Mucosa of rectum (tissue), 2 donors: ENCODE measurements around the gene DEFB119.
"Not testable (repeated sequence)": the region's sequence is repeated elsewhere in the genome, so short reads cannot be mapped to it uniquely, and the experiment has no call there.

Source experiments
- H3K27ac ChIP-seq, 2 donors: one replicate each; pipeline ENCODE4 v1.7.0; 2013; ENCODE audit warnings: inconsistent platforms in 2 of 2, low read depth in 2 of 2, low read length in 2 of 2
- H3K27me3 ChIP-seq, 2 donors: one replicate each; pipeline ENCODE4 v1.7.0; 2013; ENCODE audit warnings: low read length in 2 of 2; ENCODE audit not compliant: control insufficient read depth in 2 of 2, insufficient read depth in 2 of 2
- H3K36me3 ChIP-seq, 2 donors: one replicate each; pipeline ENCODE4 v1.7.0; 2013; ENCODE audit warnings: low read length in 2 of 2; ENCODE audit not compliant: control insufficient read depth in 2 of 2, insufficient read depth in 2 of 2
- H3K4me1 ChIP-seq, 2 donors: one replicate each; pipeline ENCODE4 v1.7.0; 2013; ENCODE audit warnings: low read length in 2 of 2, mild to moderate bottlenecking in 1 of 2; ENCODE audit not compliant: control insufficient read depth in 2 of 2, insufficient read depth in 2 of 2
- H3K4me3 ChIP-seq, 2 donors: one replicate each; pipeline ENCODE4 v1.7.0; 2013; ENCODE audit warnings: low read length in 2 of 2
- H3K9ac ChIP-seq, 2 donors: one replicate each; pipeline ENCODE4 v1.7.0; 2013; ENCODE audit warnings: low read length in 2 of 2, low read depth in 1 of 2, mild to moderate bottlenecking in 1 of 2
- H3K9me3 ChIP-seq, 2 donors: one replicate each; pipeline ENCODE4 v1.7.0; 2013; ENCODE audit warnings: low read length in 2 of 2; ENCODE audit not compliant: control insufficient read depth in 2 of 2
- donor health status: healthy.
- donor health status: Normal muscosa, but diverticular disease.

DEFB119 gene

GRCh38 chr20:31390490-31390889 is at the start of gene DEFB119:
TSS of gene DEFB119 (minus strand) at chr20:31390590. CDS start at chr20:31390483, 107 bp downstream.
- Histone ChIP-seq H3K36me3 (no peaks in the 10 kb centered on the region), H3K27me3 (no peaks in the 10 kb centered on the region), H3K9me3 (no peaks in the 10 kb centered on the region), H3K4me1 (no peaks in the 10 kb centered on the region), H3K4me3 (no peak within 1 kb of the TSS), H3K9ac (no peak within 1 kb of the TSS), H3K27ac (no peak within 1 kb of the TSS)

- H3K4me3 ChIP-seq = no peak overlapping the region
- no peak overlapping the region for H3K9ac ChIP-seq
- no peaks in the 10 kb centered on the region for H3K27me3 ChIP-seq
- no peak overlapping the region for H3K27ac ChIP-seq
- no peaks in the 10 kb centered on the region for H3K36me3 ChIP-seq
- no peaks in the 10 kb centered on the region for H3K9me3 ChIP-seq
- no peaks in the 10 kb centered on the region for H3K4me1 ChIP-seq
Observed at GRCh38 chr20:31430568-31431115, 40.3 kb upstream of the DEFB119 start.

- H3K9me3 ChIP-seq, H3K9ac ChIP-seq, H3K27ac ChIP-seq, H3K27me3 ChIP-seq, H3K4me3 ChIP-seq, H3K36me3 ChIP-seq, H3K4me1 ChIP-seq: not testable (repeated sequence)
Observed at GRCh38 chr20:31427576-31427975, 37.2 kb upstream of the DEFB119 start.

- H3K4me1 ChIP-seq, H3K36me3 ChIP-seq, H3K9ac ChIP-seq, H3K27ac ChIP-seq, H3K9me3 ChIP-seq, H3K27me3 ChIP-seq, H3K4me3 ChIP-seq: not testable (repeated sequence)
Observed at GRCh38 chr20:31426891-31427551, 36.6 kb upstream of the DEFB119 start.

- H3K27me3 ChIP-seq = no peaks in the 10 kb centered on the region
- H3K9me3 ChIP-seq = no peaks in the 10 kb centered on the region
- H3K9ac ChIP-seq = no peak overlapping the region
Observed at GRCh38 chr20:31425797-31426196, 35.4 kb upstream of the DEFB119 start.

GRCh38 chr20:31418307-31418706 is 27.9 kb upstream of the DEFB119 start:
- no peak overlapping the region for H3K9ac ChIP-seq
- no peaks in the 10 kb centered on the region for H3K27me3 ChIP-seq
- no peak overlapping the region for H3K4me3 ChIP-seq
- no peaks in the 10 kb centered on the region for H3K36me3 ChIP-seq
- no peaks in the 10 kb centered on the region for H3K9me3 ChIP-seq
- H3K27ac ChIP-seq = no peak overlapping the region
- no peaks in the 10 kb centered on the region for H3K4me1 ChIP-seq

More at GRCh38 chr20:31425797-31426196, 35.4 kb upstream of the DEFB119 start:
- H3K27ac ChIP-seq = no peak overlapping the region
- no peaks in the 10 kb centered on the region for H3K36me3 ChIP-seq
- H3K4me3 ChIP-seq = no peak overlapping the region
- H3K4me1 ChIP-seq = no peaks in the 10 kb centered on the region

- no peaks in the 10 kb centered on the region for H3K9me3 ChIP-seq
- H3K4me3 ChIP-seq = no peak overlapping the region
Observed at GRCh38 chr20:31415653-31416052, 25.3 kb upstream of the DEFB119 start.

GRCh38 chr20:31414381-31414780 is 24.0 kb upstream of the DEFB119 start:
- Histone ChIP-seq H3K27me3 (no peaks in the 10 kb centered on the region), H3K36me3 (no peaks in the 10 kb centered on the region), H3K27ac (no peak overlapping the region), H3K4me3 (no peak overlapping the region), H3K9me3 (no peaks in the 10 kb centered on the region), H3K4me1 (no peaks in the 10 kb centered on the region), H3K9ac (no peak overlapping the region)

More at GRCh38 chr20:31415653-31416052, 25.3 kb upstream of the DEFB119 start:
- Histone ChIP-seq H3K27me3 (no peaks in the 10 kb centered on the region), H3K9ac (no peak overlapping the region), H3K4me1 (no peaks in the 10 kb centered on the region), H3K27ac (no peak overlapping the region), H3K36me3 (no peaks in the 10 kb centered on the region)

- Histone ChIP-seq H3K4me3 (no peak overlapping the region), H3K27me3 (no peaks in the 10 kb centered on the region), H3K36me3 (no peaks in the 10 kb centered on the region), H3K27ac (no peak overlapping the region), H3K4me1 (no peaks in the 10 kb centered on the region), H3K9ac (no peak overlapping the region), H3K9me3 (no peaks in the 10 kb centered on the region)
Observed at GRCh38 chr20:31410011-31410410, 19.6 kb upstream of the DEFB119 start.

- Histone ChIP-seq H3K27ac (no peak within 1 kb of the TSS), H3K9ac (no peak within 1 kb of the TSS), H3K36me3 (no peaks in the 10 kb centered on the region), H3K4me1 (no peaks in the 10 kb centered on the region), H3K4me3 (no peak within 1 kb of the TSS), H3K9me3 (peaks cover 0 to 3% of the 10 kb centered on the region in 2 donors), H3K27me3 (peaks cover 0 to 3% of the 10 kb centered on the region in 2 donors)
Observed at GRCh38 chr20:31406115-31406514, 15.7 kb upstream of the DEFB119 start, which contains the start of gene DEFB121. TSS of gene DEFB121 (minus strand) at chr20:31406215. CDS start at chr20:31406152, 63 bp downstream.
